Body of pancreas (tissue), 4 donors: Measurements from ENCODE around the gene SPTB.

Source experiments
- POLR2A ChIP-seq, 3 donors: fragments of 450-650 bp; IDR thresholded peaks; one replicate each; pipeline ENCODE4 v1.6.1; 2016; ENCODE audit warnings: antibody characterized with exemption in 3 of 3, mild to moderate bottlenecking in 2 of 3
- TF ChIP-seq, protein P1 (sequence below), 7 experiments: fragments of 450-650 bp in 4 of 7; fragments of 200-600 bp in 3 of 7; sonication (generic) in 3 of 7; IDR thresholded peaks; one replicate each; pipeline ENCODE4 v1.5.1; 2016 to 2019; ENCODE audit warnings: antibody characterized with exemption in 7 of 7

DNA sequence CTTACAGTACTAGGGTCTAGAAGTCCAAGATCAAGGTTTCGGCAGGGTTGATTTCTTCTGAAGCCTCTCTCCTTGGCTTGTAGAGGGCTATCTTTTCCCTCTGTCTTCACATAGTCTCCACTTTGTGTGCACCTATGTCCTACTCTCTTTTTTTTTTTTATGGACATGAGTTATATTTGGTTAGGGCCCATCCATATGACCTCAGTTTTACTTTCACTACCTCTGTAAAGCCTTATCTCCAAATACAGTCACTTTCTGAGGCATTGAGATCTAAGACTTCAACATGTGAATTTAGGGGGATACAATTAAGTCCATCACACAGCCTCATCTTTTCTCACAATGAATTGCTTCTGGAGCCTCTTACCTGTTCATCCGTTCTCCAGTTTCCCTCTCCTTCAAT is 5.9 kb upstream of the SPTB start:
- TF ChIP-seq, protein P1, sequence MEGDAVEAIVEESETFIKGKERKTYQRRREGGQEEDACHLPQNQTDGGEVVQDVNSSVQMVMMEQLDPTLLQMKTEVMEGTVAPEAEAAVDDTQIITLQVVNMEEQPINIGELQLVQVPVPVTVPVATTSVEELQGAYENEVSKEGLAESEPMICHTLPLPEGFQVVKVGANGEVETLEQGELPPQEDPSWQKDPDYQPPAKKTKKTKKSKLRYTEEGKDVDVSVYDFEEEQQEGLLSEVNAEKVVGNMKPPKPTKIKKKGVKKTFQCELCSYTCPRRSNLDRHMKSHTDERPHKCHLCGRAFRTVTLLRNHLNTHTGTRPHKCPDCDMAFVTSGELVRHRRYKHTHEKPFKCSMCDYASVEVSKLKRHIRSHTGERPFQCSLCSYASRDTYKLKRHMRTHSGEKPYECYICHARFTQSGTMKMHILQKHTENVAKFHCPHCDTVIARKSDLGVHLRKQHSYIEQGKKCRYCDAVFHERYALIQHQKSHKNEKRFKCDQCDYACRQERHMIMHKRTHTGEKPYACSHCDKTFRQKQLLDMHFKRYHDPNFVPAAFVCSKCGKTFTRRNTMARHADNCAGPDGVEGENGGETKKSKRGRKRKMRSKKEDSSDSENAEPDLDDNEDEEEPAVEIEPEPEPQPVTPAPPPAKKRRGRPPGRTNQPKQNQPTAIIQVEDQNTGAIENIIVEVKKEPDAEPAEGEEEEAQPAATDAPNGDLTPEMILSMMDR (IDR thresholded peaks at IDR 0.05), result no peak
- TF ChIP-seq POLR2A (IDR thresholded peaks at IDR 0.05), result no peak
